Measurements from ENCODE around the gene WWC1. TPM values are rescaled to one million over a fixed set of nuclear protein-coding genes. Genes with fewer than 3 reads are reported as not detected.

Gene WWC1
- total and polyA plus RNA-seq, 12 donors: 0.10 to 5.8 (median 0.55) TPM

- Histone ChIP-seq H3K9me3 (replicated peaks in 1 of 3) (no peaks in the 10 kb centered on the region), H3K4me1 (replicated peaks in 1 of 2) (no peaks in the 10 kb centered on the region), H3K27me3 (no peaks in the 10 kb centered on the region), H3K36me3 (replicated peaks in 1 of 2) (no peaks in the 10 kb centered on the region), H3K4me3 (no peak overlapping the region), H3K27ac (no peak overlapping the region)
- intact Hi-C loops (cut with DNase I): no loop called here
- TF ChIP-seq CTCF (IDR thresholded peaks at IDR 0.05) (no peak), POLR2A (IDR thresholded peaks at IDR 0.05) (no peak)
- 56 to 67% (median 64%) methylated on average over 5 of the region's 5 CpGs for WGBS, 4 donors
- no peak for DNase-seq
Observed at GRCh38 chr5:168401226-168401625, 109.8 kb downstream of the WWC1 start.

- Histone ChIP-seq H3K36me3 (replicated peaks in 1 of 2) (no peaks in the 10 kb centered on the region), H3K27ac (no peak overlapping the region), H3K27me3 (no peaks in the 10 kb centered on the region), H3K4me1 (replicated peaks in 1 of 2) (no peaks in the 10 kb centered on the region), H3K9me3 (replicated peaks in 1 of 3) (no peaks in the 10 kb centered on the region), H3K4me3 (no peak overlapping the region)
- WGBS, 4 donors: 80 to 92% (median 88%) methylated on average over 4 of the region's 4 CpGs
- intact Hi-C loops (cut with DNase I): no loop called here
- TF ChIP-seq POLR2A (IDR thresholded peaks at IDR 0.05): no peak
- TF ChIP-seq CTCF (IDR thresholded peaks at IDR 0.05): no peak
- DNase-seq: no peak
Observed at GRCh38 chr5:168401880-168402279, 110.4 kb downstream of the WWC1 start.

GRCh38 chr5:168404365-168404764 lies 112.9 kb downstream of the WWC1 start:
- H3K36me3 ChIP-seq (replicated peaks in 1 of 2): no peaks in the 10 kb centered on the region
- intact Hi-C loops (cut with DNase I): no loop called here
- no peak overlapping the region for H3K27ac ChIP-seq
- WGBS, 4 donors: 53 to 68% (median 65%) methylated on average over 10 to 12 of the region's 12 CpGs
- no peak overlapping the region for H3K4me3 ChIP-seq
- no peaks in the 10 kb centered on the region for H3K9me3 ChIP-seq (replicated peaks in 1 of 3)
- DNase-seq: no peak
- no peak for TF ChIP-seq POLR2A (IDR thresholded peaks at IDR 0.05)
- TF ChIP-seq CTCF (IDR thresholded peaks at IDR 0.05): no peak
- no peaks in the 10 kb centered on the region for H3K4me1 ChIP-seq (replicated peaks in 1 of 2)
- H3K27me3 ChIP-seq: no peaks in the 10 kb centered on the region

GRCh38 chr5:168407211-168407610 lies 115.8 kb downstream of the WWC1 start:
- DNase-seq: no peak
- WGBS, 4 donors: 25 to 100% (median 99%) methylated on average over 1 of the region's 1 CpG
- no peaks in the 10 kb centered on the region for H3K9me3 ChIP-seq (replicated peaks in 1 of 3)
- intact Hi-C loops (cut with DNase I): no loop called here
- no peaks in the 10 kb centered on the region for H3K36me3 ChIP-seq (replicated peaks in 1 of 2)
- TF ChIP-seq CTCF (IDR thresholded peaks at IDR 0.05) (no peak), POLR2A (IDR thresholded peaks at IDR 0.05) (no peak)
- H3K27ac ChIP-seq: no peak overlapping the region
- H3K4me3 ChIP-seq: no peak overlapping the region
- no peaks in the 10 kb centered on the region for H3K27me3 ChIP-seq
- H3K4me1 ChIP-seq (replicated peaks in 1 of 2): no peaks in the 10 kb centered on the region

Measured in adrenal gland (tissue), 12 donors.